Panc1 (cell line): Measurements from ENCODE around the gene STYXL1. TPM values are rescaled to one million over a fixed set of nuclear protein-coding genes. Genes with fewer than 3 reads are reported as not detected.
"Not testable (repeated sequence)": the region's sequence is repeated elsewhere in the genome, so short reads cannot be mapped to it uniquely, and the experiment has no call there.

Source experiments
- ATAC-seq: fragments of 200-7000 bp; cut with Tn5 transposase; 2 replicates; pipeline ENCODE4 v1.9.1; 2020; ENCODE audit warnings: mild to moderate bottlenecking, moderate library complexity
- BruUV-seq: library from RNA; stranded (reverse); fragments of 400-500 nt; replicated peaks from 2 replicates; lab custom pipeline; 2021; lab: Mats Ljungman, UMichigan
- CTCF ChIA-PET: fragments of 300-600 bp; sonication (Branson Sonifier 250); formaldehyde crosslinking; loops from one replicate; lab custom pipeline; 2022; ENCODE audit warnings: antibody characterized with exemption; lab: Charles Lee
- POLR2A ChIA-PET: fragments of 300-600 bp; sonication (Branson Sonifier 250); formaldehyde crosslinking; loops from one replicate; lab custom pipeline; 2022; ENCODE audit warnings: antibody characterized with exemption; lab: Charles Lee
- DNase-seq: peaks from one replicate; pipeline ENCODE4 v3.0.0-alpha.2; 2010; ENCODE audit warnings: low read depth, low spot score
- H3K27ac ChIP-seq: 2 replicates; pipeline ENCODE4 v1.5.1; 2011; ENCODE audit warnings: mild to moderate bottlenecking, low read length, inconsistent platforms
- H3K27me3 ChIP-seq: fragments of 200-500 bp; sonication (Bioruptor generic); 2 replicates; pipeline ENCODE4 v1.6.0; 2014; ENCODE audit warnings: low read length, inconsistent platforms; ENCODE audit not compliant: control insufficient read depth, insufficient read depth
- H3K36me3 ChIP-seq: fragments of 200-500 bp; sonication (Bioruptor generic); 2 replicates; pipeline ENCODE4 v1.5.1; 2014; ENCODE audit warnings: inconsistent platforms, mild to moderate bottlenecking, low read length, moderate library complexity; ENCODE audit not compliant: control insufficient read depth, insufficient read depth
- H3K4me1 ChIP-seq: 2 replicates; pipeline ENCODE4 v1.5.1; 2011; ENCODE audit warnings: inconsistent platforms, mild to moderate bottlenecking, low read length, moderate library complexity; ENCODE audit not compliant: control insufficient read depth, insufficient read depth
- H3K4me3 ChIP-seq, 2 experiments: 2 replicates each; pipeline ENCODE4 v1.5.1; 2011 to 2012; ENCODE audit warnings: low read depth in 2 of 2, low read length in 2 of 2, mild to moderate bottlenecking in 2 of 2, inconsistent platforms in 1 of 2, moderate library complexity in 1 of 2
- H3K9me3 ChIP-seq: fragments of 200-500 bp; sonication (Bioruptor generic); 2 replicates; pipeline ENCODE4 v1.5.1; 2014; ENCODE audit warnings: low read depth, mild to moderate bottlenecking, inconsistent platforms, low read length, moderate library complexity; ENCODE audit not compliant: control insufficient read depth, insufficient read depth
- CTCF ChIP-seq: fragments of 450-650 bp; IDR thresholded peaks from 2 replicates; pipeline ENCODE4 v1.5.1; 2017; ENCODE audit warnings: mild to moderate bottlenecking
- POLR2AphosphoS5 ChIP-seq: IDR thresholded peaks from 2 replicates; pipeline ENCODE4 v1.6.1; 2012; ENCODE audit warnings: mild to moderate bottlenecking, low read depth, low read length, moderate library complexity
- REST ChIP-seq, 2 experiments: IDR thresholded peaks; 2 replicates each; pipeline ENCODE4 v1.6.1; 2011 to 2012; ENCODE audit warnings: low read depth in 2 of 2, control low read depth in 1 of 2, low read length in 1 of 2, mild to moderate bottlenecking in 1 of 2, moderate library complexity in 1 of 2; ENCODE audit not compliant: insufficient read depth in 1 of 2
- SIN3A ChIP-seq: IDR thresholded peaks from 2 replicates; pipeline ENCODE4 v1.6.1; 2012; ENCODE audit warnings: low read depth, mild to moderate bottlenecking, low read length, moderate library complexity, borderline replicate concordance; ENCODE audit not compliant: insufficient read depth
- TCF7L2 ChIP-seq: IDR thresholded peaks from 2 replicates; pipeline ENCODE4 v1.6.1; 2011; ENCODE audit warnings: mild to moderate bottlenecking, low read depth, low read length, inconsistent platforms
- in situ Hi-C: cut with HindIII; loops from 2 replicates; pipeline ENCODE4 v1.10.0; 2016; ENCODE audit warnings: low sequenced_read_pairs, low pct_unique_long_range_greater_than_20kb
- intact Hi-C: fragments of 100-400 bp; cut with micrococcal nuclease; formaldehyde crosslinking; loops from one replicate; pipeline ENCODE4 v1.10.0; 2022; ENCODE audit not compliant: unreplicated experiment
- total RNA-seq: library from RNA; stranded (reverse); gene quantifications from one replicate; pipeline ENCODE4 v1.2.1, GENCODE V29; 2021; ENCODE audit not compliant: unreplicated experiment

STYXL1 gene
- total RNA-seq, 1 experiment from 2014 or later: 57.6 TPM

- ATAC-seq (no peak), DNase-seq (no peak)
- in situ Hi-C loops: no loop called here
- Histone ChIP-seq H3K9me3 (no peaks in the 10 kb centered on the region), H3K27ac (no peak overlapping the region), H3K4me3 (no peak overlapping the region), H3K4me1 (no peaks in the 10 kb centered on the region), H3K36me3 (no peaks in the 10 kb centered on the region), H3K27me3 (no peaks in the 10 kb centered on the region)
- BruUV-seq: no TSS peak
- TF ChIP-seq REST (IDR thresholded peaks at IDR 0.05; ENCODE audit: insufficient read depth in 1 of 2, low read depth in 2 of 2, low read length in 1 of 2) (no peak), CTCF (no peak), SIN3A (no peak), POLR2AphosphoS5 (no peak), TCF7L2 (no peak)
- POLR2A ChIA-PET: no interaction called here
- intact Hi-C loops: no loop called here
- CTCF ChIA-PET: no interaction called here
Observed at GRCh38 chr7:76086070-76086469, 38.3 kb upstream of the STYXL1 start.

GRCh38 chr7:76084115-76084514 is 36.3 kb upstream of the STYXL1 start:
- ATAC-seq, CTCF ChIA-PET, H3K36me3 ChIP-seq, intact Hi-C loops, H3K27ac ChIP-seq, H3K9me3 ChIP-seq, POLR2A ChIA-PET, H3K27me3 ChIP-seq, in situ Hi-C loops, H3K4me1 ChIP-seq, DNase-seq, BruUV-seq, H3K4me3 ChIP-seq: not testable (repeated sequence)

GRCh38 chr7:76080204-76080603 is 32.4 kb upstream of the STYXL1 start:
- POLR2A ChIA-PET: no interaction called here
- intact Hi-C loops: no loop called here
- in situ Hi-C loops: no loop called here
- no peak for DNase-seq
- Histone ChIP-seq H3K27ac (no peak overlapping the region), H3K9me3 (no peaks in the 10 kb centered on the region), H3K4me1 (no peaks in the 10 kb centered on the region; the same call in 1 of the 2 replicates), H3K36me3 (no peaks in the 10 kb centered on the region), H3K27me3 (no peaks in the 10 kb centered on the region), H3K4me3 (no peak overlapping the region)
- ATAC-seq: no peak
- CTCF ChIA-PET: no interaction called here
- no TSS peak for BruUV-seq
- TF ChIP-seq POLR2AphosphoS5: no peak
- TF ChIP-seq CTCF: no peak
- TF ChIP-seq REST (IDR thresholded peaks at IDR 0.05; ENCODE audit: insufficient read depth in 1 of 2, low read depth in 2 of 2, low read length in 1 of 2): no peak
- no peak for TF ChIP-seq SIN3A
- TF ChIP-seq TCF7L2: no peak
